ENCODE measurements around the gene CACNG7.
"Not testable (repeated sequence)": the region's sequence is repeated elsewhere in the genome, so short reads cannot be mapped to it uniquely, and the experiment has no call there.

The CACNG7 gene

GRCh38 chr19:53906211-53907192 lies 2.6 kb upstream of the CACNG7 start:
- DNase-seq = no peak

GRCh38 chr19:53907193-53907581 lies 1.9 kb upstream of the CACNG7 start:
- no peak for DNase-seq

GRCh38 chr19:53907690-53908089 lies 1.4 kb upstream of the CACNG7 start:
- no peak for DNase-seq

- DNase-seq = no peak
These were observed 758 bp upstream of the CACNG7 start for GRCh38 chr19:53908106-53908934.

GRCh38 chr19:53909471-53910169 lies 542 bp downstream of the CACNG7 start:
- DNase-seq = no peak

GRCh38 chr19:53910170-53910518 lies 1.1 kb downstream of the CACNG7 start:
- no peak for DNase-seq

- DNase-seq = no peak
These were observed 3.6 kb downstream of the CACNG7 start for GRCh38 chr19:53912653-53913052.

GRCh38 chr19:53915000-53915399 lies 5.9 kb downstream of the CACNG7 start:
- DNase-seq = no peak

GRCh38 chr19:53916004-53916403 lies 6.9 kb downstream of the CACNG7 start:
- DNase-seq = no peak

GRCh38 chr19:53917356-53917755 lies 8.3 kb downstream of the CACNG7 start:
- DNase-seq = no peak

GRCh38 chr19:53927739-53928138 lies 18.7 kb downstream of the CACNG7 start:
- DNase-seq = no peak

GRCh38 chr19:53936029-53936428 lies 27.0 kb downstream of the CACNG7 start:
- DNase-seq = no peak

GRCh38 chr19:53942001-53942786 lies 33.1 kb downstream of the CACNG7 start:
- no peak for DNase-seq

GRCh38 chr19:53944416-53944815 lies 35.3 kb downstream of the CACNG7 start:
- no peak for DNase-seq

GRCh38 chr19:53944933-53945332 lies 35.9 kb downstream of the CACNG7 start:
- DNase-seq = no peak

GRCh38 chr19:53945441-53945840 lies 36.4 kb downstream of the CACNG7 start:
- DNase-seq = no peak

- DNase-seq = no peak
These were observed 36.9 kb downstream of the CACNG7 start for GRCh38 chr19:53945998-53946397.

GRCh38 chr19:53947624-53948023 lies 38.5 kb downstream of the CACNG7 start:
- no peak for DNase-seq

GRCh38 chr19:53948611-53949010 lies 39.5 kb downstream of the CACNG7 start:
- not testable (repeated sequence) for DNase-seq

GRCh38 chr19:53951436-53951835 lies 42.4 kb downstream of the CACNG7 start:
- DNase-seq = no peak

- no peak for DNase-seq
These were observed 42.9 kb downstream of the CACNG7 start for GRCh38 chr19:53951947-53952346.

- no peak for DNase-seq
These were observed 44.3 kb downstream of the CACNG7 start for GRCh38 chr19:53953383-53953782.
